ENCODE data around the gene HEG1. TPM values are rescaled to one million over a fixed set of nuclear protein-coding genes. Genes with fewer than 3 reads are reported as not detected.

Gene HEG1
- polyA plus RNA-seq, 3 donors, result 0.28 to 4.2 (median 0.69) TPM

GRCh38 chr3:125054062-125054448 is 1.7 kb downstream of the HEG1 start:
- H3K27ac ChIP-seq (ENCODE audit: low read depth in 1 of 2, low read length in 2 of 2), result no peak overlapping the region
- Mint-ChIP-seq H3K27ac (peak overlapping the region in 4 of 7 donors; percentile 12 to 86 (median 66)), H3K9me3 (no peaks in the 10 kb centered on the region), H3K4me3 (peak overlapping the region; percentile 95 to 99), H3K4me1 (peaks cover 41% of the 10 kb centered on the region), H3K36me3 (peaks cover 7 to 15% of the 10 kb centered on the region in 2 donors), H3K27me3 (ENCODE audit: low read depth in 3 of 3) (peaks cover 8 to 44% (median 25%) of the 10 kb centered on the region in 3 donors)
- no peak overlapping the region for H2AFZ ChIP-seq (ENCODE audit: insufficient read depth, low read depth, low read length, poor library complexity, severe bottlenecking)
- peaks cover 28 to 36% of the 10 kb centered on the region in 2 donors for H3K4me1 ChIP-seq (ENCODE audit: control insufficient read depth in 1 of 2, insufficient read depth in 2 of 2, low read length in 2 of 2)
- no peak overlapping the region for H3K9ac ChIP-seq (ENCODE audit: insufficient read depth, low read length, poor library complexity, severe bottlenecking)
- H3K27me3 ChIP-seq (ENCODE audit: control insufficient read depth in 2 of 2, insufficient read depth in 2 of 2, low read length in 2 of 2), result peaks cover 8 to 25% of the 10 kb centered on the region in 2 donors
- no CpG with 5 or more reads among the region's 7 CpGs for WGBS (ENCODE audit: insufficient coverage)
- no peaks in the 10 kb centered on the region for H3K9me3 ChIP-seq (replicated peaks in 1 of 2; ENCODE audit: control insufficient read depth in 1 of 2, insufficient read depth in 1 of 2, low read length in 2 of 2)
- intact Hi-C loops (cut with micrococcal nuclease), result loop anchor here (5.0 to 10.0 kb wide), 2 partner anchors 81 to 93 kb away; no protein-coding TSS in a partner anchor
- TF ChIP-seq CTCF (IDR thresholded peaks at IDR 0.05), result no peak
- H3K4me2 ChIP-seq (replicated peaks; ENCODE audit: extremely low read depth, low read length, poor library complexity, severe bottlenecking), result peak overlapping the region; percentile 88
- peaks cover 11% of the 10 kb centered on the region for H4K20me1 ChIP-seq (ENCODE audit: insufficient read depth, low read length)
- H3K4me3 ChIP-seq (replicated peaks in 1 of 3; ENCODE audit: low read depth in 2 of 3, low read length in 3 of 3), result peak overlapping the region in 1 of 3 experiments; percentile 94
- no peak for DNase-seq
- no peaks in the 10 kb centered on the region for H3K79me2 ChIP-seq (ENCODE audit: insufficient read depth, low read length)
- no peaks in the 10 kb centered on the region for H3K36me3 ChIP-seq (replicated peaks in 1 of 2; ENCODE audit: control insufficient read depth in 1 of 2, insufficient read depth in 2 of 2, low read length in 2 of 2)

GRCh38 chr3:125053304-125053699 is 2.5 kb downstream of the HEG1 start:
- no peak overlapping the region for H3K27ac ChIP-seq (ENCODE audit: low read depth in 1 of 2, low read length in 2 of 2)
- no peak for TF ChIP-seq CTCF (IDR thresholded peaks at IDR 0.05)
- no peaks in the 10 kb centered on the region for H3K36me3 ChIP-seq (replicated peaks in 1 of 2; ENCODE audit: control insufficient read depth in 1 of 2, insufficient read depth in 2 of 2, low read length in 2 of 2)
- H3K4me2 ChIP-seq (replicated peaks; ENCODE audit: extremely low read depth, low read length, poor library complexity, severe bottlenecking), result no peak overlapping the region
- H3K4me3 Mint-ChIP-seq, result peak overlapping the region in 1 of 2 donors; percentile 44
- no peak overlapping the region for H3K4me3 ChIP-seq (replicated peaks in 1 of 3; ENCODE audit: low read depth in 2 of 3, low read length in 3 of 3)
- H2AFZ ChIP-seq (ENCODE audit: insufficient read depth, low read depth, low read length, poor library complexity, severe bottlenecking), result no peak overlapping the region
- intact Hi-C loops (cut with micrococcal nuclease), result loop anchor here (5.0 to 10.0 kb wide), 2 partner anchors 81 to 94 kb away; no protein-coding TSS in a partner anchor
- H3K36me3 Mint-ChIP-seq, result peaks cover 7 to 18% of the 10 kb centered on the region in 2 donors
- H4K20me1 ChIP-seq (ENCODE audit: insufficient read depth, low read length), result peaks cover 17% of the 10 kb centered on the region
- H3K27me3 Mint-ChIP-seq (ENCODE audit: low read depth in 3 of 3), result peaks cover 8 to 42% (median 23%) of the 10 kb centered on the region in 3 donors
- no peak overlapping the region for H3K9ac ChIP-seq (ENCODE audit: insufficient read depth, low read length, poor library complexity, severe bottlenecking)
- H3K4me1 Mint-ChIP-seq, result peaks cover 41% of the 10 kb centered on the region
- H3K27me3 ChIP-seq (ENCODE audit: control insufficient read depth in 2 of 2, insufficient read depth in 2 of 2, low read length in 2 of 2), result peaks cover 8 to 22% of the 10 kb centered on the region in 2 donors
- peaks cover 28 to 36% of the 10 kb centered on the region in 2 donors for H3K4me1 ChIP-seq (ENCODE audit: control insufficient read depth in 1 of 2, insufficient read depth in 2 of 2, low read length in 2 of 2)
- peak overlapping the region in 2 of 7 donors; percentile 2 to 37 for H3K27ac Mint-ChIP-seq
- no peaks in the 10 kb centered on the region for H3K79me2 ChIP-seq (ENCODE audit: insufficient read depth, low read length)
- no peaks in the 10 kb centered on the region for H3K9me3 Mint-ChIP-seq
- no peak for DNase-seq
- no peaks in the 10 kb centered on the region for H3K9me3 ChIP-seq (replicated peaks in 1 of 2; ENCODE audit: control insufficient read depth in 1 of 2, insufficient read depth in 1 of 2, low read length in 2 of 2)
- no CpG with 5 or more reads among the region's 2 CpGs for WGBS (ENCODE audit: insufficient coverage)

All from CD14-positive monocyte (primary cell).